HepG2 (cell line): Measurements from ENCODE around the gene JPH4. TPM values are rescaled to one million over a fixed set of nuclear protein-coding genes. Genes with fewer than 3 reads are reported as not detected.

Experiments
- CBFB ChIP-seq: sonication (generic); formaldehyde crosslinking; IDR thresholded peaks from 2 replicates; pipeline ENCODE4 v1.4.0; 2020; ENCODE audit warnings: missing genetic modification reagents
- MEF2D ChIP-seq: sonication (generic); formaldehyde crosslinking; IDR thresholded peaks from 2 replicates; pipeline ENCODE4 v1.5.1; 2020; ENCODE audit warnings: mild to moderate bottlenecking, missing genetic modification reagents
- RBM39 ChIP-seq: fragments of 200-400 bp; formaldehyde crosslinking; IDR thresholded peaks from one replicate; pipeline ENCODE4 v1.6.1; 2018; ENCODE audit warnings: antibody characterized with exemption, mild to moderate bottlenecking, low read depth, low read length; ENCODE audit not compliant: poor library complexity, severe bottlenecking
- SIX1 ChIP-seq: sonication (generic); formaldehyde crosslinking; IDR thresholded peaks from 2 replicates; pipeline ENCODE4 v1.4.0; 2020; ENCODE audit warnings: missing genetic modification reagents, borderline replicate concordance
- SMC3 ChIP-seq: IDR thresholded peaks from 2 replicates; pipeline ENCODE4 v1.6.1; 2011; ENCODE audit warnings: low read length, improper control_type of control experiment
- SOX6 ChIP-seq, 2 experiments: fragments of 450-650 bp in 1 of 2; sonication (generic) in 1 of 2; formaldehyde crosslinking in 1 of 2; IDR thresholded peaks; 2 replicates each; pipeline versions ENCODE4 v1.4.0 to v1.6.1; 2017 to 2020; ENCODE audit warnings: antibody characterized with exemption in 1 of 2, mild to moderate bottlenecking in 1 of 2, missing genetic modification reagents in 1 of 2
- SYNCRIP ChIP-seq: fragments of 200-400 bp; formaldehyde crosslinking; IDR thresholded peaks from 2 replicates; pipeline ENCODE4 v1.6.1; 2018; ENCODE audit warnings: mild to moderate bottlenecking, low read depth, low read length; ENCODE audit not compliant: insufficient read depth
- ZNF136 ChIP-seq: sonication (generic); formaldehyde crosslinking; IDR thresholded peaks from 2 replicates; pipeline ENCODE4 v1.8.1; 2022; ENCODE audit warnings: low read depth, mild to moderate bottlenecking, moderate library complexity, missing genetic modification reagents
- ZNF44 ChIP-seq: sonication (generic); formaldehyde crosslinking; IDR thresholded peaks from 2 replicates; pipeline ENCODE4 v1.5.1; 2020; ENCODE audit warnings: mild to moderate bottlenecking, missing genetic modification reagents
- ZNF468 ChIP-seq: sonication (generic); formaldehyde crosslinking; IDR thresholded peaks from 2 replicates; pipeline ENCODE4 v1.8.0; 2022; ENCODE audit warnings: mild to moderate bottlenecking, moderate library complexity, missing genetic modification reagents
- ZNF569 ChIP-seq: sonication (generic); formaldehyde crosslinking; IDR thresholded peaks from 2 replicates; pipeline ENCODE4 v1.5.0; 2020; ENCODE audit warnings: mild to moderate bottlenecking, missing genetic modification reagents, moderate library complexity, borderline replicate concordance
- ZNF850 ChIP-seq: sonication (generic); formaldehyde crosslinking; conservative IDR thresholded peaks from 2 replicates; pipeline ENCODE4 v1.9.0; 2021; ENCODE audit warnings: mild to moderate bottlenecking, missing genetic modification reagents
- polyA plus RNA-seq, 8 experiments: library from polyadenylated mRNA; depleted of rRNA in 3 of 8; stranded (reverse) in 7 of 8; unstranded in 1 of 8; fragments of >200 nt; fragmentation: Illumina TruSeq in 4 of 8; extraction: Trizol in 4 of 8; gene quantifications; 2 replicates each; pipeline versions ENCODE4 v1.2.1 to v1.2.3, GENCODE V29; 2011 to 2016; ENCODE audit warnings: low read depth in 4 of 8, missing spikeins in 1 of 8, mixed read lengths in 1 of 8; ENCODE audit not compliant: insufficient read depth in 1 of 8
- total RNA-seq, 5 experiments: library from RNA; depleted of rRNA; stranded (reverse); fragments of >200 nt; fragmentation: Illumina TruSeq; extraction: Trizol; gene quantifications; 2 replicates each; pipeline ENCODE4 v1.2.3, GENCODE V29; 2016; ENCODE audit warnings: low read depth in 1 of 5
- TF ChIP-seq, protein P1 (sequence below): fragments of 450-650 bp; IDR thresholded peaks from 2 replicates; pipeline ENCODE4 v1.6.1; 2017
- TF ChIP-seq, protein P2 (sequence below): sonication (generic); formaldehyde crosslinking; IDR thresholded peaks from 2 replicates; pipeline ENCODE4 v1.5.1; 2020; ENCODE audit warnings: missing genetic modification reagents, mild to moderate bottlenecking, borderline replicate concordance
- TF ChIP-seq, protein P3 (sequence below): sonication (generic); formaldehyde crosslinking; IDR thresholded peaks from 2 replicates; pipeline ENCODE4 v1.4.0; 2020; ENCODE audit warnings: mild to moderate bottlenecking, low read depth, missing genetic modification reagents
- TF ChIP-seq, protein P4 (sequence below): sonication (generic); formaldehyde crosslinking; IDR thresholded peaks from 2 replicates; pipeline ENCODE4 v1.8.0; 2022; ENCODE audit warnings: mild to moderate bottlenecking, missing genetic modification reagents; ENCODE audit not compliant: insufficient replicate concordance
- TF ChIP-seq, protein P5 (sequence below): IDR thresholded peaks from 2 replicates; pipeline ENCODE4 v1.4.0; 2020; ENCODE audit warnings: mild to moderate bottlenecking, missing genetic modification reagents

The JPH4 gene
- total and polyA plus RNA-seq, 2 of the 13 experiments (the other 11 are each of a cell fraction or from before 2014, with no cell fraction given): 0.08 to 0.22 TPM

DNA sequence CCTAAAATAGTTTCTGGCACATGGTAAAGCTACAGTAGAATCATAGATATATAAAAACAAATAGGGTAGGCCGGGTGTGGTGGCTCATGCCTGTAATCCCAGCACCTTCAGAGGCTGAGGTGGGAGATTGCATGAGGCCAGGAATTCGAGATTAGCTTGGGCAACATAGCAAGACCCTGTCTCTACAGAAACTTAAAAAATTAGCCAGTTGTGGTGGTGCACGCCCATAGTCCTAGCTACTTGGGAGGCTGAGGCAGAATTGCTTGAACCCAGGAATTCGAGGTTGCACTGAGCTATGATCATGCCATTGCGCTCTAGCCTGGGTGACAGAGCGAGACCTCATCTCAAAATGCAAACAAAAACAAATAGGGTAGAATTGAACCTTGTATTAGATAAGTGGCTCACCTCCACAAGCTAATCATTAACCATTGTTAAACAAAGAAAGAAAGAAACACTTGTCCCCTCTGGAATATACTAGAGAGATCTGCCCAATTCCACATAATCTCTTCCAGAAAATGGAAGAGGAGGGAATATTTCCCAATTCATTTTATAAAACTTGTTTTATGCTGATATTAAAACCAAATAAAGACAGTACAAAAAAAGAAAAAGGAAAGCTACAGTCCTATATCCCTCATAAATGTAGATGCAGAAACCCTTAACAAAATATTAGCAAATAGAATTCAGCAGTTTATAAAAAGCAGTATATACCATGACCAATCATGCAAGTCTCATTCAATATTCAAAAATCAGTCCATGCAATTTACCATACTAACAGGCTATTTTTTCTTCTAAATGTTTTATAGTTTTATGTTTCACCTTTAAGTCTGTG lies 34.9 kb upstream of the JPH4 start (continued):
- TF ChIP-seq RBM39 (no peak), ZNF44 (CRISPR knock-in tag) (no peak), SOX6 (IDR thresholded peaks at IDR 0.05) (no peak), SOX6 (CRISPR knock-in tag; IDR thresholded peaks at IDR 0.05) (peak; percentile 90), ZNF468 (0 out of 2 replicates have a peak, but pooled peaks have one; percentile 1), CBFB (peak; percentile 50; the same call in 1 of the 2 replicates), SIX1 (CRISPR knock-in tag) (peak; percentile 86), MEF2D (CRISPR knock-in tag) (peak; percentile 82), SYNCRIP (no peak), ZNF136 (CRISPR knock-in tag) (peak; percentile 57; the same call in 1 of the 2 replicates), SMC3 (peak; percentile 36), ZNF569 (CRISPR knock-in tag) (peak; percentile 85; the same call in 1 of the 2 replicates), ZNF850 (CRISPR knock-in tag) (no peak)
- TF ChIP-seq, protein P1, sequence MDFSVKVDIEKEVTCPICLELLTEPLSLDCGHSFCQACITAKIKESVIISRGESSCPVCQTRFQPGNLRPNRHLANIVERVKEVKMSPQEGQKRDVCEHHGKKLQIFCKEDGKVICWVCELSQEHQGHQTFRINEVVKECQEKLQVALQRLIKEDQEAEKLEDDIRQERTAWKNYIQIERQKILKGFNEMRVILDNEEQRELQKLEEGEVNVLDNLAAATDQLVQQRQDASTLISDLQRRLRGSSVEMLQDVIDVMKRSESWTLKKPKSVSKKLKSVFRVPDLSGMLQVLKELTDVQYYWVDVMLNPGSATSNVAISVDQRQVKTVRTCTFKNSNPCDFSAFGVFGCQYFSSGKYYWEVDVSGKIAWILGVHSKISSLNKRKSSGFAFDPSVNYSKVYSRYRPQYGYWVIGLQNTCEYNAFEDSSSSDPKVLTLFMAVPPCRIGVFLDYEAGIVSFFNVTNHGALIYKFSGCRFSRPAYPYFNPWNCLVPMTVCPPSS: no peak
- TF ChIP-seq, protein P2, sequence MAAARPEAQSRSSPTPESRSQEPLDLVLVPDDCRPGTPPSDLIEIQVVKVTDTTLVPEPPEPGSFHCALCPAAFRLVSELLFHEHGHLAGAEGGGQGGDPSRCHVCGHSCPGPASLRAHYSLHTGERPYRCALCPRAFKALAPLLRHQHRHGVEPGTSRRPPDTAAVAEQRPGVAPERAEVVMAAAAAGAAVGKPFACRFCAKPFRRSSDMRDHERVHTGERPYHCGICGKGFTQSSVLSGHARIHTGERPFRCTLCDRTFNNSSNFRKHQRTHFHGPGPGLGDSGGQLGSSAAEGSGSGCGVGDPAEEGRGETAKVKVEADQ (CRISPR knock-in tag): no peak
- TF ChIP-seq, protein P3, sequence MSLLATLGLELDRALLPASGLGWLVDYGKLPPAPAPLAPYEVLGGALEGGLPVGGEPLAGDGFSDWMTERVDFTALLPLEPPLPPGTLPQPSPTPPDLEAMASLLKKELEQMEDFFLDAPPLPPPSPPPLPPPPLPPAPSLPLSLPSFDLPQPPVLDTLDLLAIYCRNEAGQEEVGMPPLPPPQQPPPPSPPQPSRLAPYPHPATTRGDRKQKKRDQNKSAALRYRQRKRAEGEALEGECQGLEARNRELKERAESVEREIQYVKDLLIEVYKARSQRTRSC (CRISPR knock-in tag): no peak
- TF ChIP-seq, protein P4, sequence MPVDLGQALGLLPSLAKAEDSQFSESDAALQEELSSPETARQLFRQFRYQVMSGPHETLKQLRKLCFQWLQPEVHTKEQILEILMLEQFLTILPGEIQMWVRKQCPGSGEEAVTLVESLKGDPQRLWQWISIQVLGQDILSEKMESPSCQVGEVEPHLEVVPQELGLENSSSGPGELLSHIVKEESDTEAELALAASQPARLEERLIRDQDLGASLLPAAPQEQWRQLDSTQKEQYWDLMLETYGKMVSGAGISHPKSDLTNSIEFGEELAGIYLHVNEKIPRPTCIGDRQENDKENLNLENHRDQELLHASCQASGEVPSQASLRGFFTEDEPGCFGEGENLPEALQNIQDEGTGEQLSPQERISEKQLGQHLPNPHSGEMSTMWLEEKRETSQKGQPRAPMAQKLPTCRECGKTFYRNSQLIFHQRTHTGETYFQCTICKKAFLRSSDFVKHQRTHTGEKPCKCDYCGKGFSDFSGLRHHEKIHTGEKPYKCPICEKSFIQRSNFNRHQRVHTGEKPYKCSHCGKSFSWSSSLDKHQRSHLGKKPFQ (CRISPR knock-in tag): no peak
- TF ChIP-seq, protein P5, sequence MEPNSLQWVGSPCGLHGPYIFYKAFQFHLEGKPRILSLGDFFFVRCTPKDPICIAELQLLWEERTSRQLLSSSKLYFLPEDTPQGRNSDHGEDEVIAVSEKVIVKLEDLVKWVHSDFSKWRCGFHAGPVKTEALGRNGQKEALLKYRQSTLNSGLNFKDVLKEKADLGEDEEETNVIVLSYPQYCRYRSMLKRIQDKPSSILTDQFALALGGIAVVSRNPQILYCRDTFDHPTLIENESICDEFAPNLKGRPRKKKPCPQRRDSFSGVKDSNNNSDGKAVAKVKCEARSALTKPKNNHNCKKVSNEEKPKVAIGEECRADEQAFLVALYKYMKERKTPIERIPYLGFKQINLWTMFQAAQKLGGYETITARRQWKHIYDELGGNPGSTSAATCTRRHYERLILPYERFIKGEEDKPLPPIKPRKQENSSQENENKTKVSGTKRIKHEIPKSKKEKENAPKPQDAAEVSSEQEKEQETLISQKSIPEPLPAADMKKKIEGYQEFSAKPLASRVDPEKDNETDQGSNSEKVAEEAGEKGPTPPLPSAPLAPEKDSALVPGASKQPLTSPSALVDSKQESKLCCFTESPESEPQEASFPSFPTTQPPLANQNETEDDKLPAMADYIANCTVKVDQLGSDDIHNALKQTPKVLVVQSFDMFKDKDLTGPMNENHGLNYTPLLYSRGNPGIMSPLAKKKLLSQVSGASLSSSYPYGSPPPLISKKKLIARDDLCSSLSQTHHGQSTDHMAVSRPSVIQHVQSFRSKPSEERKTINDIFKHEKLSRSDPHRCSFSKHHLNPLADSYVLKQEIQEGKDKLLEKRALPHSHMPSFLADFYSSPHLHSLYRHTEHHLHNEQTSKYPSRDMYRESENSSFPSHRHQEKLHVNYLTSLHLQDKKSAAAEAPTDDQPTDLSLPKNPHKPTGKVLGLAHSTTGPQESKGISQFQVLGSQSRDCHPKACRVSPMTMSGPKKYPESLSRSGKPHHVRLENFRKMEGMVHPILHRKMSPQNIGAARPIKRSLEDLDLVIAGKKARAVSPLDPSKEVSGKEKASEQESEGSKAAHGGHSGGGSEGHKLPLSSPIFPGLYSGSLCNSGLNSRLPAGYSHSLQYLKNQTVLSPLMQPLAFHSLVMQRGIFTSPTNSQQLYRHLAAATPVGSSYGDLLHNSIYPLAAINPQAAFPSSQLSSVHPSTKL: peak; percentile 96
